ENCODE measurements around the gene TRUB2. TPM values are rescaled to one million over a fixed set of nuclear protein-coding genes. Genes with fewer than 3 reads are reported as not detected.
"Not testable (repeated sequence)": the region's sequence is repeated elsewhere in the genome, so short reads cannot be mapped to it uniquely, and the experiment has no call there.

Gene TRUB2
- total RNA-seq, 1 donor from 2014 or later, result 27.0 TPM

DNA sequence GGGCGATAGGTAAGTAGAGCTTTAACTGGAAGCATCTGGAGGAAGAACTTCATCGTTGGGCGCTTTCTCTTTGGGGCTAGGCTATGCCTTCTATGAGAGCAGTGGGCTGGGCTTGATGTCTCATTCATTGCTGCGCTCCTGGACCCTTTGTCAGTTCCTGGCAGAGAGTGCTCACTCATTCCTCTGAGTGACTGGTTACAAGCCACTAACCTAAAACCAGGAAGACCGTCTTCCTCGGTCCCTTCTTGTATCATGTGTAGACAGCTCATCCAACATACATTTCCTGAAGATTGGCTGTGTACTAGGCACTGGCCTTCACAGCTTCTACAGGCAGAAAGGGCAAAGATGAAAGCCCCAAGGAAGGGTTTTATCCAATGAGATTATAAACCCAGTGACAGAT is 39.7 kb downstream of the TRUB2 start:
- no peak for DNase-seq (ENCODE audit: extremely low spot score, unreplicated experiment)
- Mint-ChIP-seq H3K4me1 (ENCODE audit: unreplicated experiment) (peaks cover 5% of the 10 kb centered on the region), H3K9me3 (ENCODE audit: unreplicated experiment) (no peaks in the 10 kb centered on the region), H3K36me3 (ENCODE audit: unreplicated experiment) (peaks cover 12% of the 10 kb centered on the region), H3K4me3 (ENCODE audit: unreplicated experiment) (no peak overlapping the region), H3K27ac (ENCODE audit: unreplicated experiment) (no peak overlapping the region), H3K27me3 (ENCODE audit: unreplicated experiment) (no peaks in the 10 kb centered on the region)
- TF ChIP-seq, protein P1, sequence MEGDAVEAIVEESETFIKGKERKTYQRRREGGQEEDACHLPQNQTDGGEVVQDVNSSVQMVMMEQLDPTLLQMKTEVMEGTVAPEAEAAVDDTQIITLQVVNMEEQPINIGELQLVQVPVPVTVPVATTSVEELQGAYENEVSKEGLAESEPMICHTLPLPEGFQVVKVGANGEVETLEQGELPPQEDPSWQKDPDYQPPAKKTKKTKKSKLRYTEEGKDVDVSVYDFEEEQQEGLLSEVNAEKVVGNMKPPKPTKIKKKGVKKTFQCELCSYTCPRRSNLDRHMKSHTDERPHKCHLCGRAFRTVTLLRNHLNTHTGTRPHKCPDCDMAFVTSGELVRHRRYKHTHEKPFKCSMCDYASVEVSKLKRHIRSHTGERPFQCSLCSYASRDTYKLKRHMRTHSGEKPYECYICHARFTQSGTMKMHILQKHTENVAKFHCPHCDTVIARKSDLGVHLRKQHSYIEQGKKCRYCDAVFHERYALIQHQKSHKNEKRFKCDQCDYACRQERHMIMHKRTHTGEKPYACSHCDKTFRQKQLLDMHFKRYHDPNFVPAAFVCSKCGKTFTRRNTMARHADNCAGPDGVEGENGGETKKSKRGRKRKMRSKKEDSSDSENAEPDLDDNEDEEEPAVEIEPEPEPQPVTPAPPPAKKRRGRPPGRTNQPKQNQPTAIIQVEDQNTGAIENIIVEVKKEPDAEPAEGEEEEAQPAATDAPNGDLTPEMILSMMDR (IDR thresholded peaks at IDR 0.05), result no peak

DNA sequence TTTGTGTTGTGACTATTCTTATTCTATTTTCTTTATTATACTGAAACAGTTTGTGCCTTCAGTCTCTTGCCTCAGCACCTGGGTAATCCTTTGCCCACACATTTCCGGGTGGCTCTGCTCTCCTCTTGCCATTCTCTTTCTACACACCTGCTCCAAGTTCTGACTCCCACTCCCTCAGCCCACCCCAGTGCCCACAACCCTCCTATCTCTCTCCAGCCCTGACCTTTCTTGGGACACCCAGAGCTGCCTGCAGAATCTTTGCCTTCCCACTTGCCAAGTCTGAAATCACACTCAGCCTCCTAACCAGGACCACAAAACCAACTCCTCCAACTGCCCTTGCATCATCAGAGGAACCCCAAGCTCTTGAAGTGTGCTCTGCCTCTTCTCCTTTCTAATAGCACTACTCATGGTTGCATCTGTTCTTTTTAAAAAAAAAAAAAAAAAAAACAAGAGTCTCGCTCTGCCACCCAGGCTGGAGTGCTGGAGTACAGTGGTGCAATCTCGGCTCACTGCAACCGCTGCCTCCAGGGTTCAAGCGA is 42.1 kb downstream of the TRUB2 start:
- H3K4me1 Mint-ChIP-seq (ENCODE audit: unreplicated experiment), result peaks cover 18% of the 10 kb centered on the region
- H3K9me3 Mint-ChIP-seq (ENCODE audit: unreplicated experiment), result no peaks in the 10 kb centered on the region
- DNase-seq (ENCODE audit: extremely low spot score, unreplicated experiment), result no peak
- H3K4me3 Mint-ChIP-seq (ENCODE audit: unreplicated experiment), result no peak overlapping the region
- H3K27me3 Mint-ChIP-seq (ENCODE audit: unreplicated experiment), result no peaks in the 10 kb centered on the region
- no peak overlapping the region for H3K27ac Mint-ChIP-seq (ENCODE audit: unreplicated experiment)
- H3K36me3 Mint-ChIP-seq (ENCODE audit: unreplicated experiment), result peaks cover 8% of the 10 kb centered on the region
- TF ChIP-seq, protein P1 (IDR thresholded peaks at IDR 0.05), result no peak

DNA sequence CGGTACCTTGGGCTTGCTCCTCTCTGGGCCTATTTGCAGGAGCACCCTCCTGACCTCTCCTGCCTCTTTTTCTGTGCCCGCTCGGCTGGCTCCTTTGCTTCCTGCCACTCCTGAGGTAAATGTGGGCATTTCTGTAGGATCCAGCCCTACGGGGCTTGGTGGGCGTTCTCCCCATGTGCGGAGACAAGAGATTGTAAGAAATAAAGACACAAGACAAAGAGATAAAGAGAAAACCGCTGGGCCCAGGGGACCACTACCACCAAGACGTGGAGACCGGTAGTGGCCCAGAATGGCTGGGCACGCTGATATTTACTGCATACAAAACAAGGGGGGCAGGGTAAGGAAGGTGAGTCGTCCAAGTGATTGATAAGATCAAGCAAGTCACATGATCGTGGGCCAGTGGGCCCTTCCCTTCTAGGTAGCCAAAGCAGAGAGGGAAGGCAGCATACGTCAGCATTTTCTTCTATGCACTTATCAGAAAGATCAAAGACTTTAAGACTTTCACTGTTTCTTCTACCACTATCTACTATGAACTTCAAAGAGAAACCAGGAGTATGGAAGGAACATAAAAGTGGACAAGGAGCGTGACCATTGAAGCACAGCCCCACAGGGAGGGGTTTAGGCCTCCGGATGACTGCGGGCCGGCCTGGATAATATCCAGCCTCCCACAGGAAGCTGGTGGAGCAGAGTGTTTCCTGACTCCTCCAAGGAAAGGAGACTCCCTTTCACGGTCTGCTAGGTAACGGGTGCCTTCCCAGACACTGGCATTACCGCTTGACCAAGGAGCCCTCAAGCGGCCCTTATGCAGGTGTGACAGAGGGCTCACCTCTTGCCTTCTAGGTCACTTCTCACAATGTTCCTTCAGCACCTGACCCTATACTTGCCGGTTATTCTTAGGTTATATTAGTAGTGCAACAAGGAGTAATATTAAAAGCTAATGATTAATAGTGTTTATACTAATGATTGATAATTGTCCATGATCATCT is 42.9 kb downstream of the TRUB2 start:
- H3K36me3 Mint-ChIP-seq (ENCODE audit: unreplicated experiment); H3K27ac Mint-ChIP-seq (ENCODE audit: unreplicated experiment); H3K9me3 Mint-ChIP-seq (ENCODE audit: unreplicated experiment); H3K27me3 Mint-ChIP-seq (ENCODE audit: unreplicated experiment); DNase-seq (ENCODE audit: extremely low spot score, unreplicated experiment): not testable (repeated sequence)
- Mint-ChIP-seq H3K4me3 (ENCODE audit: unreplicated experiment) (peak overlapping the region; percentile 23), H3K4me1 (ENCODE audit: unreplicated experiment) (peaks cover 25% of the 10 kb centered on the region)

DNA sequence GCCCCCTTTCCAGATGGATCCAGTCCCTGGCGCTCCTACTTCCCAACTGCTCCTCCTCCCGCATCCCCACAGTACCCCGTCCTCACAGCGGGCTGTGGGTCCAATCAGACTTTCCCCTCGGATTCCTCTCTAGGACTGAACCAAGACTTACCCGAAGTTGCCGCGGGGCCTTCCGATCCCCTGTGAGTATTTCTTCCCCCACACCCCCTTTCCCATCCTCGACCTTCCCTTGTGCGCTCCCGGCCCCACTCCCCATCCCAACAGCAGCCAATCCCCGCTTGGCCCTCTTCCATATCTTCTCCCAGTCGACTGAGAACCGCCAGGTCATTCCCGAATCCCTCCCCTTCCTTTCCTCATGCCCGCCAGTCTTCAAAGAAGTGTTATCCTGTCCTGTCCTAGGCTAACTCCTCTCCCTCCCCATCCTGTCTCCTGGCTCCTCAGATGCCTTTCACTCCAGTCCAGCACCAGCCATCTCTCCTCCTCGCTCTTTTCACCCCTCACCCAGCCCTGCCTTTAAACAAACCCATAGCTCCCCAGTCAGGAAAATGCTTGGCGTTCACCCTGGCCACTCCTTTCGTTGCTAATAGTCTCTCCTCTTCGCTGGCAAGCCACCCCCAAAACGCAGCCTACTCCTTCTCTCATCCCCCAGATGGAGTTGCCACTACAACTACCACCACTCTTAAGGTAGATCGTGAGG is 45.5 kb downstream of the TRUB2 start:
- no peaks in the 10 kb centered on the region for H3K27me3 Mint-ChIP-seq (ENCODE audit: unreplicated experiment)
- H3K9me3 Mint-ChIP-seq (ENCODE audit: unreplicated experiment), result no peaks in the 10 kb centered on the region
- peaks cover 35% of the 10 kb centered on the region for H3K4me1 Mint-ChIP-seq (ENCODE audit: unreplicated experiment)
- peaks cover 23% of the 10 kb centered on the region for H3K36me3 Mint-ChIP-seq (ENCODE audit: unreplicated experiment)
- DNase-seq (ENCODE audit: extremely low spot score, unreplicated experiment), result no peak
- TF ChIP-seq, protein P1 (IDR thresholded peaks at IDR 0.05), result no peak
- H3K4me3 Mint-ChIP-seq (ENCODE audit: unreplicated experiment), result peak overlapping the region; percentile 97
- H3K27ac Mint-ChIP-seq (ENCODE audit: unreplicated experiment), result peak overlapping the region; percentile 95

DNA sequence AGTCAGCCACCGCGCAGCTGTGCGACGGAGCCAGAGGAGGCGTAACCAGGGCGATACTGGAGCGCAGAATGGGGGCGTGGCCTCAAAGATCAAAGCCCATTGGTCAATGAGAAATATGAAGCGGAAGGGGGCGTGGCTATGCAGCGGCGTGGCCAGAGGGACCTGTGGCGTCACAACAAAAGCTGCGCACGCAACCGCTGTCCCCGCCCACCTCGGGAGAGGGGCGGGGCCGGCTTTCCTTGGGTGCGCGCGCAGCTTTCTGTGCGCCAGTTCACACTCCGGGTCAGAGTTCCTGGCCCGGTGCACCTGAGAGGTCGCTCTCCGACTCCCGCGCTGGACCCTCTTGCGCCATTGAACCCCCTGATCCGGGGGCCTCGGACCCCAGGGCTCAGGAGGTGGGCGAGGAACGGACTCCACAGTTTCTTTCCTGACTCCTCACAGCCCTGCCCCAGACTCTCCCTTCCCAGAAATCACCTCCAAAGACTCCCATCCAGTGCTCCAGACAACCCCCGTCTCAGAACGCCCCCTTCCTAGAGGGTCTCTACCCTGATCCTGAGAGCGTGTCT is 46.2 kb downstream of the TRUB2 start, which contains the start of gene SWI5:
SWI5 (plus strand) TSS at position 269 of the 566 bp plus-strand sequence.
- Mint-ChIP-seq H3K4me3 (ENCODE audit: unreplicated experiment) (peak within 1 kb of the TSS; percentile 97), H3K27me3 (ENCODE audit: unreplicated experiment) (no peaks in the 10 kb centered on the region), H3K27ac (ENCODE audit: unreplicated experiment) (peak within 1 kb of the TSS; percentile 95), H3K4me1 (ENCODE audit: unreplicated experiment) (peaks cover 35% of the 10 kb centered on the region), H3K36me3 (ENCODE audit: unreplicated experiment) (peaks cover 26% of the 10 kb centered on the region), H3K9me3 (ENCODE audit: unreplicated experiment) (no peaks in the 10 kb centered on the region)
- TF ChIP-seq, protein P1 (IDR thresholded peaks at IDR 0.05), result no peak
- peak; percentile 100 for DNase-seq (ENCODE audit: extremely low spot score, unreplicated experiment)

All from osteocyte (in vitro differentiated cells).